Prostate gland (tissue), 2 donors: Measurements from ENCODE around the gene ATE1. TPM values are rescaled to one million over a fixed set of nuclear protein-coding genes. Genes with fewer than 3 reads are reported as not detected.

Experiments
- DNase-seq: peaks from one replicate; pipeline ENCODE4 v3.0.0-alpha.2; 2019; ENCODE audit warnings: low spot score
- H3K27ac ChIP-seq, 2 donors: fragments of 200-600 bp; sonication (generic); 2 replicates each; pipeline ENCODE4 v1.5.1; 2017 to 2019
- H3K27me3 ChIP-seq: fragments of 200-600 bp; sonication (generic); replicated peaks from 2 replicates; pipeline ENCODE4 v1.5.1; 2019; ENCODE audit not compliant: insufficient read depth
- H3K36me3 ChIP-seq, 2 donors: fragments of 200-600 bp; sonication (generic); 1 replicate in 1 of 2; 2 replicates in 1 of 2; pipeline versions ENCODE4 v1.5.1 to v1.8.1; 2017 to 2019
- H3K4me1 ChIP-seq: fragments of 200-600 bp; sonication (generic); replicated peaks from 2 replicates; pipeline ENCODE4 v1.5.1; 2019
- H3K4me3 ChIP-seq, 2 donors: fragments of 200-600 bp; sonication (generic); 2 replicates each; pipeline ENCODE4 v1.5.1; 2017 to 2019
- H3K9me3 ChIP-seq: fragments of 200-600 bp; sonication (generic); 2 replicates; pipeline ENCODE4 v1.5.1; 2017
- POLR2A ChIP-seq: fragments of 450-650 bp; IDR thresholded peaks from one replicate; pipeline ENCODE4 v1.6.1; 2016; ENCODE audit warnings: antibody characterized with exemption, mild to moderate bottlenecking
- POLR2AphosphoS5 ChIP-seq: sonication (generic); formaldehyde crosslinking; IDR thresholded peaks from one replicate; pipeline ENCODE4 v1.6.1; 2017; ENCODE audit warnings: antibody characterized with exemption
- WGBS: methylation state at CpG from one replicate; pipeline ENCODE4 v1.1.5; 2018; 5-methylcytosine and 5-hydroxymethylcytosine counted together
- intact Hi-C: fragments of 100-400 bp; cut with DNase I; formaldehyde crosslinking; loops from one replicate; pipeline ENCODE4 v1.14.2; 2022
- total RNA-seq, 2 donors: library from RNA; depleted of rRNA; stranded (reverse); fragments of >200 nt; gene quantifications; one replicate each; pipeline ENCODE4 v1.1.0, GENCODE V29; 2016
- TF ChIP-seq, protein P1 (sequence below), 4 experiments: fragments of 200-600 bp in 2 of 4; fragments of 450-650 bp in 2 of 4; sonication (generic) in 2 of 4; IDR thresholded peaks; 1 replicate in 3 of 4; 2 replicates in 1 of 4; pipeline ENCODE4 v1.5.1; 2016 to 2019; ENCODE audit warnings: antibody characterized with exemption in 4 of 4, mild to moderate bottlenecking in 2 of 4, moderate library complexity in 2 of 4

ATE1 gene
- total RNA-seq, 2 donors from 2014 or later, result 29.9 to 36.2 TPM

- peak; percentile 57 for DNase-seq
- intact Hi-C loops, result loop anchor here (5.0 kb wide), 1 partner anchor 945 kb away; no protein-coding TSS in a partner anchor
Measured at GRCh38 chr10:121886997-121887622, 40.7 kb downstream of the ATE1 start.

GRCh38 chr10:121886181-121886580 lies 41.6 kb downstream of the ATE1 start:
- Histone ChIP-seq H3K36me3 (no peaks in the 10 kb centered on the region), H3K9me3 (no peaks in the 10 kb centered on the region), H3K4me3 (no peak overlapping the region), H3K27me3 (no peaks in the 10 kb centered on the region), H3K4me1 (no peaks in the 10 kb centered on the region), H3K27ac (no peak overlapping the region)
- intact Hi-C loops, result loop anchor here (5.0 kb wide), 1 partner anchor 944 kb away; no protein-coding TSS in a partner anchor
- TF ChIP-seq POLR2AphosphoS5, result no peak
- TF ChIP-seq, protein P1, sequence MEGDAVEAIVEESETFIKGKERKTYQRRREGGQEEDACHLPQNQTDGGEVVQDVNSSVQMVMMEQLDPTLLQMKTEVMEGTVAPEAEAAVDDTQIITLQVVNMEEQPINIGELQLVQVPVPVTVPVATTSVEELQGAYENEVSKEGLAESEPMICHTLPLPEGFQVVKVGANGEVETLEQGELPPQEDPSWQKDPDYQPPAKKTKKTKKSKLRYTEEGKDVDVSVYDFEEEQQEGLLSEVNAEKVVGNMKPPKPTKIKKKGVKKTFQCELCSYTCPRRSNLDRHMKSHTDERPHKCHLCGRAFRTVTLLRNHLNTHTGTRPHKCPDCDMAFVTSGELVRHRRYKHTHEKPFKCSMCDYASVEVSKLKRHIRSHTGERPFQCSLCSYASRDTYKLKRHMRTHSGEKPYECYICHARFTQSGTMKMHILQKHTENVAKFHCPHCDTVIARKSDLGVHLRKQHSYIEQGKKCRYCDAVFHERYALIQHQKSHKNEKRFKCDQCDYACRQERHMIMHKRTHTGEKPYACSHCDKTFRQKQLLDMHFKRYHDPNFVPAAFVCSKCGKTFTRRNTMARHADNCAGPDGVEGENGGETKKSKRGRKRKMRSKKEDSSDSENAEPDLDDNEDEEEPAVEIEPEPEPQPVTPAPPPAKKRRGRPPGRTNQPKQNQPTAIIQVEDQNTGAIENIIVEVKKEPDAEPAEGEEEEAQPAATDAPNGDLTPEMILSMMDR (IDR thresholded peaks at IDR 0.05), result no peak
- no peak for TF ChIP-seq POLR2A
- whole genome bisulfite sequencing, result 93% methylated on average over 5 of the region's 5 CpGs
- DNase-seq, result no peak

More at GRCh38 chr10:121886997-121887622, 40.7 kb downstream of the ATE1 start:
- no peak overlapping the region for H3K27ac ChIP-seq
- WGBS, result 36% methylated on average over 7 of the region's 7 CpGs
- no peaks in the 10 kb centered on the region for H3K4me1 ChIP-seq
- TF ChIP-seq, protein P1 (IDR thresholded peaks at IDR 0.05), result peak; percentile 52 to 86 (median 81)
- TF ChIP-seq POLR2A (no peak), POLR2AphosphoS5 (peak; percentile 39)
- H3K27me3 ChIP-seq, result no peaks in the 10 kb centered on the region
- no peaks in the 10 kb centered on the region for H3K36me3 ChIP-seq
- H3K4me3 ChIP-seq, result no peak overlapping the region
- no peaks in the 10 kb centered on the region for H3K9me3 ChIP-seq

DNA sequence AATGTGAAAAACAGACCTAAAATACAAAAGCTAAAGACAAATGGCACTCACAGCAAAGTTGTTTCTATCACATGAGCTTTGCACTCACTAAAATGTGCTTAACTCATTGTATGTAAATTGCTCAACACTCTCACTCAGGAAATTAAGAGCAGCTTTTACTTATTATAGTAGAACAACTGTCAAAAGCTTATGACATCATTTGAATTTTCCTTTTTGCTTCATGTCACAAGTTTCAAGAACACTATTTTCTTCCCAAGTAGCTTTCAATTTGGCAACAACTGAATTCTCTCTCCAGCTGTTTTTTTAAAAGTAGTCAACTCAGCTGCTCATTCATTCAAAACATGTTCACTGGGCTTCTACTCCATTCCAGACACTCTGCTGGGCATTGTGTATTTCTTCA lies 46.9 kb downstream of the ATE1 start:
- Histone ChIP-seq H3K9me3 (no peaks in the 10 kb centered on the region), H3K27me3 (no peaks in the 10 kb centered on the region), H3K36me3 (no peaks in the 10 kb centered on the region), H3K27ac (no peak overlapping the region), H3K4me3 (no peak overlapping the region), H3K4me1 (no peaks in the 10 kb centered on the region)
- DNase-seq, result no peak
- intact Hi-C loops, result no loop called here
- TF ChIP-seq, protein P1 (IDR thresholded peaks at IDR 0.05), result no peak
- TF ChIP-seq POLR2A (no peak), POLR2AphosphoS5 (no peak)

- Histone ChIP-seq H3K36me3 (no peaks in the 10 kb centered on the region), H3K4me1 (no peaks in the 10 kb centered on the region), H3K9me3 (no peaks in the 10 kb centered on the region), H3K27me3 (no peaks in the 10 kb centered on the region), H3K27ac (no peak overlapping the region), H3K4me3 (no peak overlapping the region)
- TF ChIP-seq, protein P1 (IDR thresholded peaks at IDR 0.05), result no peak
- TF ChIP-seq POLR2A (no peak), POLR2AphosphoS5 (no peak)
- DNase-seq, result no peak
- intact Hi-C loops, result no loop called here
- 95% methylated on average over 4 of the region's 4 CpGs for WGBS
Measured at GRCh38 chr10:121879476-121879875, 48.4 kb downstream of the ATE1 start.

GRCh38 chr10:121873236-121873635 lies 54.6 kb downstream of the ATE1 start:
- H3K27me3 ChIP-seq, result no peaks in the 10 kb centered on the region
- intact Hi-C loops, result no loop called here
- TF ChIP-seq, protein P1 (IDR thresholded peaks at IDR 0.05), result no peak
- TF ChIP-seq POLR2A (no peak), POLR2AphosphoS5 (no peak)
- 87% methylated on average over 3 of the region's 3 CpGs for WGBS
- no peaks in the 10 kb centered on the region for H3K4me1 ChIP-seq
- no peak overlapping the region for H3K4me3 ChIP-seq
- H3K36me3 ChIP-seq, result no peaks in the 10 kb centered on the region
- H3K27ac ChIP-seq, result no peak overlapping the region
- no peaks in the 10 kb centered on the region for H3K9me3 ChIP-seq
- no peak for DNase-seq
